HUES48 (cell line): ENCODE measurements around the gene CA11.

ENCODE experiments used
- H3K27ac ChIP-seq: one replicate; pipeline ENCODE4 v1.7.0; 2013; ENCODE audit warnings: low read depth, low read length, inconsistent platforms
- H3K27me3 ChIP-seq: 2 replicates; pipeline ENCODE4 v1.6.1; 2013; ENCODE audit warnings: mild to moderate bottlenecking, low read length; ENCODE audit not compliant: control insufficient read depth, insufficient read depth
- H3K36me3 ChIP-seq: 2 replicates; pipeline ENCODE4 v1.6.1; 2013; ENCODE audit warnings: low read length; ENCODE audit not compliant: control insufficient read depth, insufficient read depth
- H3K4me1 ChIP-seq: 2 replicates; pipeline ENCODE4 v1.6.1; 2013; ENCODE audit warnings: mild to moderate bottlenecking, low read length; ENCODE audit not compliant: control insufficient read depth, insufficient read depth
- H3K4me3 ChIP-seq: 2 replicates; pipeline ENCODE4 v1.5.1; 2013; ENCODE audit warnings: mild to moderate bottlenecking, low read depth, low read length
- H3K9ac ChIP-seq: 2 replicates; pipeline ENCODE4 v1.6.1; 2013; ENCODE audit warnings: mild to moderate bottlenecking, low read depth, low read length, moderate library complexity
- H3K9me3 ChIP-seq: 2 replicates; pipeline ENCODE4 v1.6.1; 2013; ENCODE audit warnings: low read length; ENCODE audit not compliant: control insufficient read depth, insufficient read depth

CA11 gene

DNA sequence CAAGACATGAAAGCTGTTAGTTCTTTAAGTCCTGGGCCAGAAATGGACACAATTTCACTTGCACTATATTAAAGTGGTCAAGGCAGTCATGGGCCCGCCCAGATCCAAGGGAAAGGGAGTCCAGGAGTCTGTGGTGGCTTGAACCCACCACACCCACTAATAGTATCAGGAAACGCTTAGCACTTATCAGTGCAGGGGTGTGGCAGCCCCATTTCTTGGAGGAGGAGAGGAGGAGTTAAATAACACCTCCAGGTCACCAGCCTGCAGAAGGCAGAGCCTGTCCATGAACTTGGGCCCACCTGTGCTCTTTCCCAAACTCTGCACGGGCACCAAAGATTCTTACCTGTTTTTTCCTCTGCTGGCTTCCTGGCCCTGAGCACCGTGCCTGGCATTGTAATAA lies 32.2 kb upstream of the CA11 start:
- no peak overlapping the region for H3K4me3 ChIP-seq
- H3K9ac ChIP-seq = no peak overlapping the region
- H3K27ac ChIP-seq = no peak overlapping the region
- no peaks in the 10 kb centered on the region for H3K9me3 ChIP-seq
- peaks cover 20% of the 10 kb centered on the region for H3K4me1 ChIP-seq
- H3K36me3 ChIP-seq = no peaks in the 10 kb centered on the region
- 0 out of 2 replicates have a peak, but pooled peaks cover 8% of the 10 kb centered on the region for H3K27me3 ChIP-seq

DNA sequence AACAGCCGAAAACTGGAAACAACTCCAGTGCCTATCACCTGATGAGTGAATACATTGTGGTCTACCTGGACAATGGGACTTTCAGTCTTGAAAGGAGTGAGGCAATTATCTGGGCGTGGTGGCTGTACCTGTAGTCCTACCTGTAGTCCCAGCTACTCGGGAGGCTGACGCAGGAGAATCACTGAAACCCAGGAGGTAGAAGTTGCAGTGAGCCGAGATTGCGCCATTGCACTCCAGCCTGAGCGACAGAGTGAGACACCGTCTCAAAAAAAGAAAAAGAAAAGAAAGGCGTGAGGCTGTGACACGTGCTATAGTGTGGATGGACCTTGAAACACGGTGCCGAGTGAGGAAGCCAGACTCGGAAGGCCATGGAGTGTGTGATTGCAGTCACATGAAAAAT lies 30.9 kb upstream of the CA11 start:
- peaks cover 22% of the 10 kb centered on the region for H3K4me1 ChIP-seq
- H3K27ac ChIP-seq = no peak overlapping the region
- no peaks in the 10 kb centered on the region for H3K9me3 ChIP-seq
- H3K36me3 ChIP-seq = no peaks in the 10 kb centered on the region
- 0 out of 2 replicates have a peak, but pooled peaks cover 8% of the 10 kb centered on the region for H3K27me3 ChIP-seq
- H3K4me3 ChIP-seq = no peak overlapping the region
- no peak overlapping the region for H3K9ac ChIP-seq

DNA sequence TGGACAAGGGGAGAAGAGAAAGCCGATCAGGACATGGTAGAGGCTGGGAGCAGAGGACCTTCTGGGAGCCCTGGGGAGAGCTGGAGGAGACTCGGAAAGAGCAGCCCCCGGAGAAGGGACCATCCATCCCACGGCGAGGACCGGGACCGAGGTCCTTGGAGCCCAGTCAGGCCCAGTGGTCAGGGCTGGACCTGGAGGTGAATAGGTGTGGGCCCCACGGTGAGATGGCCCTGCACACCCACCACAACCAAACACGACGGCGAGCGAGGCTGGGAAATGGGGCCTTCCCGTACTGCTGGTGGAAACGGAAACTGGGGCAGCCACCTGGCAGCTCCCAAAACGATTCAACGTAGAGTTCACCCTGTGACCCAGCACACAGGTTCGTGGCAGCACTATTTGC lies 30.5 kb upstream of the CA11 start:
- H3K27me3 ChIP-seq = 0 out of 2 replicates have a peak, but pooled peaks cover 8% of the 10 kb centered on the region
- H3K27ac ChIP-seq = no peak overlapping the region
- peaks cover 22% of the 10 kb centered on the region for H3K4me1 ChIP-seq
- no peak overlapping the region for H3K4me3 ChIP-seq
- no peaks in the 10 kb centered on the region for H3K36me3 ChIP-seq
- no peaks in the 10 kb centered on the region for H3K9me3 ChIP-seq
- no peak overlapping the region for H3K9ac ChIP-seq

GRCh38 chr19:48674921-48675824 lies 29.2 kb upstream of the CA11 start:
- Histone ChIP-seq H3K27me3 (0 out of 2 replicates have a peak, but pooled peaks cover 8% of the 10 kb centered on the region), H3K9ac (no peak overlapping the region), H3K36me3 (no peaks in the 10 kb centered on the region), H3K27ac (no peak overlapping the region), H3K4me3 (no peak overlapping the region), H3K9me3 (no peaks in the 10 kb centered on the region), H3K4me1 (peaks cover 22% of the 10 kb centered on the region)

GRCh38 chr19:48674216-48674809 lies 28.3 kb upstream of the CA11 start:
- no peak overlapping the region; the same call in 1 of the 2 replicates for H3K4me3 ChIP-seq
- 0 out of 2 replicates have a peak, but pooled peaks cover 8% of the 10 kb centered on the region for H3K27me3 ChIP-seq
- no peak overlapping the region for H3K27ac ChIP-seq
- peaks cover 22% of the 10 kb centered on the region for H3K4me1 ChIP-seq
- no peaks in the 10 kb centered on the region for H3K9me3 ChIP-seq
- H3K9ac ChIP-seq = no peak overlapping the region
- no peaks in the 10 kb centered on the region for H3K36me3 ChIP-seq

GRCh38 chr19:48673436-48674100 lies 27.6 kb upstream of the CA11 start:
- Histone ChIP-seq H3K27me3 (0 out of 2 replicates have a peak, but pooled peaks cover 8% of the 10 kb centered on the region), H3K9ac (no peak overlapping the region), H3K9me3 (no peaks in the 10 kb centered on the region), H3K4me1 (peaks cover 22% of the 10 kb centered on the region), H3K36me3 (no peaks in the 10 kb centered on the region), H3K27ac (no peak overlapping the region), H3K4me3 (no peak overlapping the region; the same call in 1 of the 2 replicates)

DNA sequence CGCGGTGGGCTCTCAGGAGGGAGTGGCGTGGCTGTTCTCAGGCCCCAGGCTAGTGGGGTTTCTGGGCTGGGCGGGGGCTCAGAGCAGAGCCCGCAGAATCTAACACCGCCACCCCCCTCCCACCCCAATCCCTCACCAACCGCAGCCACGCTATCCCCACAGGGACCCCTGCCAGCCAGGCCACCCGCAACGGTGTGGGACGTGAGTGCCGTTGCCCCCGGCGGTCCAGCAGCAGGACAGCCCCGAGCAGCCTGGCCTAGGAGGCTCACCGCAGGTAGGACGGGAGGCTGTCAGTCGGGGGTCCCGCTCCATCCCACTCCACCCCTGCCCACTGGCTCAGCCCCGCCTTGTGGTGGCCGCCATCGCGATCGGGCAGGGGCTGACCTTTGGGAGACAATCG lies 27.0 kb upstream of the CA11 start, which contains the start of gene NTN5:
TSS of gene NTN5 (minus strand) at position 24 of the 400 bp plus-strand sequence. CDS start 2,031 bp downstream, outside the sequence.
- Histone ChIP-seq H3K9ac (no peak within 1 kb of the TSS), H3K27me3 (0 out of 2 replicates have a peak, but pooled peaks cover 8% of the 10 kb centered on the region), H3K4me3 (no peak within 1 kb of the TSS; the same call in 1 of the 2 replicates), H3K9me3 (no peaks in the 10 kb centered on the region), H3K4me1 (peaks cover 22% of the 10 kb centered on the region), H3K27ac (no peak within 1 kb of the TSS), H3K36me3 (no peaks in the 10 kb centered on the region)

DNA sequence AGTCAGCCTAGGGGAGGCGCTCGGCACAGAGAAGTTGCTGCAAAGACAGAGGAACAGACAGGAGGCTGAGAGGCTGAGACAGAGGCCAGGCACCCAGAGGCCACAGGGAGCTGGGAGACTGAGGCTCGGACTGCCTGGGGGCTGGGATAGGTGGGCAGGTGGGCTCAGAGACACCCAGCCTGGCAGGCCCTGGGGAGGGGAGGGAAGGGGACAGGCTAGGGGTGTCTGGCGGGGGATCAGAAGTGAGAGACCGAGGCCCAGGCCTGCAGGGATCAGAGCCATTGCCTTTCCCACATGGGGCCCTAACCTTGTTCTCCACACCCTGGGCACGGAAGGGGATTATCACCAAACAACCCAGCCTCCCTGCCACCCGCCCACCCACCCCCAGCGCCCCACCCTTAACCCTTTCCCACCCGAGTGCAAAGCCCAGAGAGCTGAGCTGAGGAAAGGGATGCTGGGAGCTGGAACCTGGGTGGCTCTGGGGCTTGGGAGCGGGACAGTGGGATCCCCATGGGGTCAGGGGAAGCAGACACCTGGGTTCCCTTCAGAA lies 25.5 kb upstream of the CA11 start:
- no peaks in the 10 kb centered on the region for H3K36me3 ChIP-seq
- H3K9me3 ChIP-seq = no peaks in the 10 kb centered on the region
- peaks cover 22% of the 10 kb centered on the region for H3K4me1 ChIP-seq
- no peak overlapping the region for H3K27ac ChIP-seq
- no peak overlapping the region for H3K4me3 ChIP-seq
- H3K9ac ChIP-seq = no peak overlapping the region
- 0 out of 2 replicates have a peak, but pooled peaks cover 8% of the 10 kb centered on the region for H3K27me3 ChIP-seq

GRCh38 chr19:48670699-48671445 lies 24.9 kb upstream of the CA11 start:
- Histone ChIP-seq H3K36me3 (no peaks in the 10 kb centered on the region), H3K4me1 (peaks cover 22% of the 10 kb centered on the region), H3K9ac (no peak overlapping the region), H3K9me3 (no peaks in the 10 kb centered on the region), H3K27me3 (0 out of 2 replicates have a peak, but pooled peaks cover 8% of the 10 kb centered on the region), H3K27ac (no peak overlapping the region), H3K4me3 (no peak overlapping the region)
